ENCODE results near the gene ARHGAP24.

- TF ChIP-seq NBN (IDR thresholded peaks at IDR 0.05) (no peak), KDM1A (IDR thresholded peaks at IDR 0.05; ENCODE audit: borderline replicate concordance) (no peak), EGR1 (IDR thresholded peaks at IDR 0.05; ENCODE audit: borderline replicate concordance in 1 of 2, low read depth in 2 of 2, low read length in 2 of 2) (no peak), CEBPB (IDR thresholded peaks at IDR 0.05; ENCODE audit: borderline replicate concordance in 1 of 2, low read depth in 2 of 2, low read length in 2 of 2) (no peak), MXI1 (IDR thresholded peaks at IDR 0.05; ENCODE audit: low read depth, low read length) (no peak), CTCF (IDR thresholded peaks at IDR 0.05 in 2 of 3, conservative IDR thresholded peaks at IDR 0.05 in 1 of 3; ENCODE audit: control insufficient read depth in 2 of 3, extremely low read depth in 1 of 3, insufficient read depth in 1 of 3, low read depth in 3 of 3, low read length in 3 of 3) (no peak), JUND (IDR thresholded peaks at IDR 0.05; ENCODE audit: low read depth, low read length) (no peak), ZNF274 (IDR thresholded peaks at IDR 0.05; ENCODE audit: insufficient read depth, insufficient read length) (no peak), NR2C2 (IDR thresholded peaks at IDR 0.05; ENCODE audit: borderline replicate concordance, control insufficient read depth, insufficient read length, low read depth) (no peak), RBBP5 (conservative IDR thresholded peaks at IDR 0.05) (no peak)
- TF ChIP-seq, protein P1, sequence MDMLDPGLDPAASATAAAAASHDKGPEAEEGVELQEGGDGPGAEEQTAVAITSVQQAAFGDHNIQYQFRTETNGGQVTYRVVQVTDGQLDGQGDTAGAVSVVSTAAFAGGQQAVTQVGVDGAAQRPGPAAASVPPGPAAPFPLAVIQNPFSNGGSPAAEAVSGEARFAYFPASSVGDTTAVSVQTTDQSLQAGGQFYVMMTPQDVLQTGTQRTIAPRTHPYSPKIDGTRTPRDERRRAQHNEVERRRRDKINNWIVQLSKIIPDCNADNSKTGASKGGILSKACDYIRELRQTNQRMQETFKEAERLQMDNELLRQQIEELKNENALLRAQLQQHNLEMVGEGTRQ (IDR thresholded peaks at IDR 0.05; ENCODE audit: borderline replicate concordance, low read depth, low read length), result no peak
- TF ChIP-seq, protein P2, sequence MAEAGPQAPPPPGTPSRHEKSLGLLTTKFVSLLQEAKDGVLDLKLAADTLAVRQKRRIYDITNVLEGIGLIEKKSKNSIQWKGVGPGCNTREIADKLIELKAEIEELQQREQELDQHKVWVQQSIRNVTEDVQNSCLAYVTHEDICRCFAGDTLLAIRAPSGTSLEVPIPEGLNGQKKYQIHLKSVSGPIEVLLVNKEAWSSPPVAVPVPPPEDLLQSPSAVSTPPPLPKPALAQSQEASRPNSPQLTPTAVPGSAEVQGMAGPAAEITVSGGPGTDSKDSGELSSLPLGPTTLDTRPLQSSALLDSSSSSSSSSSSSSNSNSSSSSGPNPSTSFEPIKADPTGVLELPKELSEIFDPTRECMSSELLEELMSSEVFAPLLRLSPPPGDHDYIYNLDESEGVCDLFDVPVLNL (IDR thresholded peaks at IDR 0.05; ENCODE audit: low read depth, low read length), result no peak
- TF ChIP-seq, protein P3, sequence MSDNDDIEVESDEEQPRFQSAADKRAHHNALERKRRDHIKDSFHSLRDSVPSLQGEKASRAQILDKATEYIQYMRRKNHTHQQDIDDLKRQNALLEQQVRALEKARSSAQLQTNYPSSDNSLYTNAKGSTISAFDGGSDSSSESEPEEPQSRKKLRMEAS (IDR thresholded peaks at IDR 0.05; ENCODE audit: low read depth, low read length), result no peak
Observed at GRCh38 chr4:85427123-85427522, 47.8 kb upstream of the ARHGAP24 start.
